Activated T-helper 1 cell treated with anti-CD3 and anti-CD28 coated beads, Interleukin-12 subunit alpha, Interleukin-12 subunit beta, Interleukin-2, Interleukin-4 antibody, amounts not matched to agents 30 ng/mL and 10 ng/mL and 1 ng/mL, durations not matched to agents 14 hours and 24 hours and 36 hours (primary cell): ENCODE results near the gene PDE6B. TPM values are rescaled to one million over a fixed set of nuclear protein-coding genes. Genes with fewer than 3 reads are reported as not detected.

ENCODE experiments used
- DNase-seq: peaks from one replicate; pipeline ENCODE4 v3.0.0; 2021; ENCODE audit warnings: low spot score
- H3K27ac Mint-ChIP-seq: one replicate; pipeline ENCODE4 v1.8.0; 2021; ENCODE audit warnings: mild to moderate bottlenecking, mixed read lengths
- H3K27me3 Mint-ChIP-seq: one replicate; pipeline ENCODE4 v1.8.0; 2022; ENCODE audit warnings: mild to moderate bottlenecking, moderate library complexity, mixed read lengths; ENCODE audit not compliant: insufficient read depth
- H3K36me3 Mint-ChIP-seq: one replicate; pipeline ENCODE4 v1.8.0; 2021; ENCODE audit warnings: low read depth, mixed read lengths
- H3K4me1 Mint-ChIP-seq: one replicate; pipeline ENCODE4 v1.8.0; 2021; ENCODE audit warnings: low read depth, mixed read lengths
- H3K4me3 Mint-ChIP-seq: one replicate; pipeline ENCODE4 v1.8.0; 2021; ENCODE audit warnings: mild to moderate bottlenecking, moderate library complexity, mixed read lengths
- H3K9me3 Mint-ChIP-seq: one replicate; pipeline ENCODE4 v1.8.0; 2021; ENCODE audit warnings: mixed read lengths
- intact Hi-C: fragments of 100-400 bp; cut with micrococcal nuclease; formaldehyde crosslinking; loops from one replicate; pipeline ENCODE4 v1.15.1; 2024
- total RNA-seq: library from RNA; stranded (reverse); gene quantifications from 2 replicates; pipeline ENCODE4 v1.2.3, GENCODE V29; 2022

The PDE6B gene
- 9.8 and 10.1 TPM in 2 replicates for total RNA-seq

GRCh38 chr4:624705-625590, at the start of gene PDE6B:
Gene PDE6B, plus strand, starts transcription at chr4:625573. Its CDS starts 54 bp downstream, at chr4:625627.
- H3K27me3 Mint-ChIP-seq, result no peaks in the 10 kb centered on the region
- H3K27ac Mint-ChIP-seq, result no peak within 1 kb of the TSS
- no peaks in the 10 kb centered on the region for H3K9me3 Mint-ChIP-seq
- no peak for DNase-seq
- H3K36me3 Mint-ChIP-seq, result no peaks in the 10 kb centered on the region
- intact Hi-C loops, result no loop called here
- no peak within 1 kb of the TSS for H3K4me3 Mint-ChIP-seq
- no peaks in the 10 kb centered on the region for H3K4me1 Mint-ChIP-seq

- Mint-ChIP-seq H3K4me3 (peak within 1 kb of the TSS; percentile 19), H3K9me3 (peaks cover 19% of the 10 kb centered on the region), H3K27me3 (peaks cover 48% of the 10 kb centered on the region), H3K27ac (peak within 1 kb of the TSS; percentile 58), H3K4me1 (peaks cover 4% of the 10 kb centered on the region), H3K36me3 (peaks cover 1% of the 10 kb centered on the region)
- intact Hi-C loops, result loop anchor here (5.0 kb wide), 1 partner anchor 831 kb away; the partner anchor contains the start of gene NKX1-1
- no peak for DNase-seq
These were observed 49.0 kb upstream of the PDE6B start, which contains the start of gene TMEM271 for GRCh38 chr4:576245-576821. Gene TMEM271, minus strand, starts transcription at chr4:576295. Its CDS starts 233 bp downstream, at chr4:576062.

DNA sequence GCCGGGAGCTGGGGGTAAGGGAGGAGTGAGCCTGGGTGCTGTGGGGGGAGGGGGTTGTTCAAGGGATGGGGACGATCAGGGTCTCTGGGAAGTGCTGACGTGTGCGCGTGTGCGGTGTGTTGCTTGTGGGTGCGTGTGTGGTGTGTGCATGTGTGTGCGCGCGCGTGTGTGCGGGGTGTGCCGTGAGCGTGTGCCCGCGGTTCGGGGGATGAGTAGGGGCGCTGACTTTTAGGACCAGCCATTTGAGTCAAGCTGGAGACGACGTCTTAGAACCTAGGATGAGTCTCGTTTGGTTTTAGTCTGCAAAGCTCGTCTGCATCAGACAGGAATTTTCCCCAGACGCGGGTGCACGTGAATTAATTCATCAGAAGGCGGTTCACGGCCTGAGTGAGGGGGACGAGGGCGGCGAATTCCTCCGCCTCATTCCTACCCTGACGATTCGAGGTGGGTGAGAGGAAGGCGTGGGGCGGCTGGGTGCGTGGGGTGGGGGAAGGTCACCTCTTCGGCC, 48.3 kb upstream of the PDE6B start:
- Mint-ChIP-seq H3K4me1 (peaks cover 4% of the 10 kb centered on the region), H3K27me3 (peaks cover 42% of the 10 kb centered on the region), H3K9me3 (peaks cover 22% of the 10 kb centered on the region), H3K27ac (peak overlapping the region; percentile 58), H3K4me3 (peak overlapping the region; percentile 19), H3K36me3 (peaks cover 1% of the 10 kb centered on the region)
- intact Hi-C loops, result loop anchor here (5.0 kb wide), 1 partner anchor 830 kb away; the partner anchor contains the start of gene NKX1-1
- DNase-seq, result no peak

DNA sequence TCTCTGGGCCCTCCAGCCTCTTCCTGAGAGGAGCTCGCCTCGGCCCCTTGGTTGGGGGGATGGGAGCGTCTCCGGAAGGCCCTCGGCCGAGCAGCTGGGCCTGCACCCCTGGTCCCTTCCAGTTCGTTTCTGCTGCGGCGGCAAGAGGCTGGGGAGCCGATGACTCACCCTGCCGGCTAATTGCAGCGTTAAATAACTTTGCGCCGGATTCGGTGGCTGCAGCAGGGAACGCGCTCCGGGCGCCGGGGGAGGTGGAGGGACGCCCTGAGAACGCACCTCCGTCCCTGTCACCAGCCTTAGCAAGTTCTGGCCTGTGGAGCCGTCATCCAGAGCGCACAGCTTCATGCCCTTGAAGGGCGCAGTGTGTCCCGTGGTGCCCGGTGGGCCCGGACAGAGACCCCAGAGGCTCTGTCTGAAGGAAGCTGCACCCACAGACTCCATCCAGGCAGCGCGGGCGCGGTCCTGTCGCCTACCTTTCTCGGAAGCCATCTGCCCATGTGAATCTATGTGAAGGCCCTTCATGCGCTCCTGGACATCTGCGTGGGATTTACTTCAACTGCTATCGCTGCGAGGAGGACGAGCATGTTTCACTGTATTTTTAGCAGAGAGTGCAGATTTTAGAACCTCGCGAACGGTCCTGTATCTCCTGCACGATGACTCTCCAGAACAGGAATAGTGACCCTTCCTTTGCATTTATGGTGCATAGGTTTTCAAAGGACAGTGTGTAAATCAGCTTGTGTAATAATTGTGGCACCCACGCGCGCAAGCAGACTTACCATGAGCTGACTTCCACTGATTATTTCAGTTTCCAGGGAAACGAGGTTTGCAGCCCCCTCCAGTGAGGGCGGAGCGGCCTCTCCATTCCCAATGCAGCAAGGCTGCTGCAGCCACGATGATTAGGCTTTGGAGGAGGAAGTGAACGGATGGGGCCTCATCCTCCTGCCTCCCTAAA, 47.6 kb upstream of the PDE6B start:
- no peak for DNase-seq
- intact Hi-C loops, result loop anchor here (5.0 kb wide), 1 partner anchor 830 kb away; the partner anchor contains the start of gene NKX1-1
- peaks cover 1% of the 10 kb centered on the region for H3K36me3 Mint-ChIP-seq
- peaks cover 19% of the 10 kb centered on the region for H3K9me3 Mint-ChIP-seq
- H3K4me3 Mint-ChIP-seq, result no peak overlapping the region
- no peak overlapping the region for H3K27ac Mint-ChIP-seq
- peaks cover 4% of the 10 kb centered on the region for H3K4me1 Mint-ChIP-seq
- H3K27me3 Mint-ChIP-seq, result peaks cover 41% of the 10 kb centered on the region

- H3K27me3 Mint-ChIP-seq, result peaks cover 37% of the 10 kb centered on the region
- no peak overlapping the region for H3K4me3 Mint-ChIP-seq
- H3K9me3 Mint-ChIP-seq, result peaks cover 16% of the 10 kb centered on the region
- DNase-seq, result no peak
- no peak overlapping the region for H3K27ac Mint-ChIP-seq
- H3K36me3 Mint-ChIP-seq, result peaks cover 1% of the 10 kb centered on the region
- intact Hi-C loops, result loop anchor here (5.0 kb wide), 1 partner anchor 829 kb away; the partner anchor contains the start of gene NKX1-1
- H3K4me1 Mint-ChIP-seq, result peaks cover 4% of the 10 kb centered on the region
These were observed 46.6 kb upstream of the PDE6B start for GRCh38 chr4:578451-579443.

DNA sequence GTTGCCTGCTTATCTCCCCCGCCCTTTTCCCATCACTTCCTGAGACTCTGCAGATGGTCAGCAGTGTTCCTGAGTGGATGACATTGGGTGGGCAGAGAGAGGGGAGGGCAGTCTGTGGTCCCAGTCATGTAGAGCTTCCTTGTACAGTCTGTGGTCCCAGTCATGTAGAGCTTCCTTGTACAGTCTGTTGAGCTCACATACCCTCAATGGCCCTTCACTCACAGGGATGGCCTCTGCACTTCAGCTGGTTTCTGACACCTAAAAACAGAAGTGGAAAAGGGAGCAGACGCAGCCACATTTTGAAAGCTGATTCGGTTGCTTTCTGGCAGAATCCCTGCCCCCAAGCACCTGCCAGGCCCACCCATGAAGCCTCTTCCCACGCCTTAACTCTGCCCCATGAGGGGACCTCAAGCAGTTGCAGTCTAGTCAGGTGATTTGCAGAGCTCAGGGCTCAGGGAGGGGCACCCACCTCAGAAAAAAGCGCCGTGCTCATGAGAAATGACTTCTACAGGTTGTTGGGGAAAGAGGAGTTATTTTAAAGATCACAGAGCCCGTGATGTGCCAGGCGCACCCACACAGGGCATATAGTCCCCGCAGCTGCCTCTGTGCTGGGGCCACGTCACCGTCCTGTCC, 45.7 kb upstream of the PDE6B start:
- peaks cover 17% of the 10 kb centered on the region for H3K9me3 Mint-ChIP-seq
- H3K27ac Mint-ChIP-seq, result no peak overlapping the region
- no peak overlapping the region for H3K4me3 Mint-ChIP-seq
- peaks cover 30% of the 10 kb centered on the region for H3K27me3 Mint-ChIP-seq
- intact Hi-C loops, result loop anchor here (5.0 kb wide), 1 partner anchor 828 kb away; the partner anchor contains the start of gene NKX1-1
- H3K36me3 Mint-ChIP-seq, result peaks cover 1% of the 10 kb centered on the region
- peaks cover 4% of the 10 kb centered on the region for H3K4me1 Mint-ChIP-seq
- no peak for DNase-seq

DNA sequence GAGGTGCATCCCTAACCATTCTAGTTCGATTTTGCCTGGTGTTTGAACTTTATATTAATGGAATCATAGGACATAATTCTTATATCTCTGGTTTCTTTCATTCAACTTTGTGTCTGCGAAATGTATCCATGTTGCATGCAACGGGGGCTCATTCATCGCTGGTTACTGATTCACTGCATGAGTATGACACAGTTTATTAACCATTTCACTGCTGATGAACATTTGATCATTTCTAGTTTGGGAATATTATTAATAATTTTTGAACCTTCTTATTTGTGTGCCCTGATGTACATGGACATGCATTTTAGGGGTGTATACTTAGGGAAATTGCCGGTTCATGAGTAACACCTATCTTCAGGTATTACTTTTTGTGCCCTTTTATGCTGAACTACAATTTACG, 44.2 kb upstream of the PDE6B start:
- Mint-ChIP-seq H3K27me3 (peaks cover 30% of the 10 kb centered on the region), H3K4me3 (no peak overlapping the region), H3K27ac (no peak overlapping the region), H3K9me3 (peaks cover 22% of the 10 kb centered on the region), H3K36me3 (peaks cover 1% of the 10 kb centered on the region), H3K4me1 (peaks cover 4% of the 10 kb centered on the region)
- intact Hi-C loops, result no loop called here
- no peak for DNase-seq

GRCh38 chr4:581753-582361, 43.5 kb upstream of the PDE6B start:
- Mint-ChIP-seq H3K27ac (no peak overlapping the region), H3K27me3 (peaks cover 30% of the 10 kb centered on the region), H3K36me3 (peaks cover 1% of the 10 kb centered on the region), H3K4me1 (peaks cover 4% of the 10 kb centered on the region), H3K9me3 (peaks cover 25% of the 10 kb centered on the region), H3K4me3 (no peak overlapping the region)
- DNase-seq, result no peak
- intact Hi-C loops, result no loop called here

GRCh38 chr4:583820-584219, 41.6 kb upstream of the PDE6B start:
- Mint-ChIP-seq H3K4me3 (no peak overlapping the region), H3K27ac (no peak overlapping the region), H3K4me1 (no peaks in the 10 kb centered on the region), H3K27me3 (peaks cover 20% of the 10 kb centered on the region), H3K36me3 (peaks cover 1% of the 10 kb centered on the region), H3K9me3 (peaks cover 29% of the 10 kb centered on the region)
- no peak for DNase-seq
- intact Hi-C loops, result no loop called here

GRCh38 chr4:587671-588350, 37.6 kb upstream of the PDE6B start:
- Mint-ChIP-seq H3K9me3 (peaks cover 17% of the 10 kb centered on the region), H3K4me3 (no peak overlapping the region), H3K27me3 (peaks cover 2% of the 10 kb centered on the region), H3K36me3 (peaks cover 1% of the 10 kb centered on the region), H3K27ac (no peak overlapping the region), H3K4me1 (no peaks in the 10 kb centered on the region)
- intact Hi-C loops, result no loop called here
- DNase-seq, result no peak
